GM18502 (cell line): ENCODE data around the gene RIPOR3.

Experiments used
- ATAC-seq: cut with Tn5 transposase; IDR thresholded peaks from one replicate; pipeline ENCODE4 v1.9.1; 2021; ENCODE audit warnings: mild to moderate bottlenecking; ENCODE audit not compliant: unreplicated experiment, poor library complexity

RIPOR3 gene

GRCh38 chr20:50562262-50562701 is 129.1 kb downstream of the RIPOR3 start:
- no peak for ATAC-seq

GRCh38 chr20:50561379-50562078 is 129.8 kb downstream of the RIPOR3 start:
- ATAC-seq, result peak; percentile 56

- ATAC-seq, result no peak
Measured at GRCh38 chr20:50560867-50561266, 130.5 kb downstream of the RIPOR3 start.

GRCh38 chr20:50559856-50560638 is 131.3 kb downstream of the RIPOR3 start:
- ATAC-seq, result no peak

- ATAC-seq, result no peak
Measured at GRCh38 chr20:50559149-50559548, 132.2 kb downstream of the RIPOR3 start.

- ATAC-seq, result no peak
Measured at GRCh38 chr20:50558483-50558925, 132.8 kb downstream of the RIPOR3 start.

- ATAC-seq, result no peak
Measured at GRCh38 chr20:50557549-50558134, 133.7 kb downstream of the RIPOR3 start.

GRCh38 chr20:50555662-50556061 is 135.7 kb downstream of the RIPOR3 start:
- ATAC-seq, result no peak

GRCh38 chr20:50554694-50555579 is 136.4 kb downstream of the RIPOR3 start:
- ATAC-seq, result no peak

GRCh38 chr20:50552979-50553378 is 138.4 kb downstream of the RIPOR3 start:
- ATAC-seq, result no peak

- no peak for ATAC-seq
Measured at GRCh38 chr20:50551288-50551687, 140.1 kb downstream of the RIPOR3 start.

GRCh38 chr20:50550531-50550930 is 140.8 kb downstream of the RIPOR3 start:
- no peak for ATAC-seq

GRCh38 chr20:50548396-50548795 is 142.9 kb downstream of the RIPOR3 start:
- ATAC-seq, result no peak

GRCh38 chr20:50547964-50548363 is 143.4 kb downstream of the RIPOR3 start:
- no peak for ATAC-seq

GRCh38 chr20:50546729-50547314 is 144.5 kb downstream of the RIPOR3 start:
- ATAC-seq, result peak; percentile 45

- no peak for ATAC-seq
Measured at GRCh38 chr20:50545126-50545525, 146.2 kb downstream of the RIPOR3 start.

- no peak for ATAC-seq
Measured at GRCh38 chr20:50543326-50543725, 148.0 kb downstream of the RIPOR3 start.

GRCh38 chr20:50541606-50542041 is 149.7 kb downstream of the RIPOR3 start:
- peak; percentile 49 for ATAC-seq

GRCh38 chr20:50540620-50541605 is 150.4 kb downstream of the RIPOR3 start:
- ATAC-seq, result peak; percentile 8
